A549 (cell line): ENCODE data around the gene RNU1-3. TPM values are rescaled to one million over a fixed set of nuclear protein-coding genes. Genes with fewer than 3 reads are reported as not detected.
"Not testable (repeated sequence)": the region's sequence is repeated elsewhere in the genome, so short reads cannot be mapped to it uniquely, and the experiment has no call there.

Source experiments
- ATAC-seq, 2 experiments: fragments of 200-7000 bp in 1 of 2; fragments of >200 bp in 1 of 2; cut with Nextera tagmentation in 1 of 2; cut with Tn5 transposase in 1 of 2; 3 replicates each; pipeline versions ENCODE4 v1.8.0 to v1.9.1; 2018 to 2020; ENCODE audit warnings: mild to moderate bottlenecking in 1 of 2, moderate library complexity in 1 of 2
- CTCF ChIA-PET: fragments of 300-600 bp; sonication (Branson Sonifier 250); formaldehyde crosslinking; extraction: SDS; loops from one replicate; lab custom pipeline; 2021; ENCODE audit warnings: antibody characterized with exemption, inconsistent platforms; lab: Yijun Ruan, JAX
- POLR2A ChIA-PET: fragments of 350-600 bp; formaldehyde crosslinking; extraction: SDS; loops from one replicate; lab custom pipeline; 2021; ENCODE audit warnings: antibody characterized with exemption, inconsistent platforms; lab: Yijun Ruan, JAX
- DNase-seq, 2 experiments: peaks; one replicate each; pipeline versions ENCODE4 v3.0.0 to v3.0.0-alpha.2; 2011 to 2016; ENCODE audit warnings: low read depth in 1 of 2, low spot score in 1 of 2
- FAIRE-seq: peaks from 2 replicates; lab custom pipeline; 2011; peaks lifted over from hg19 to GRCh38; lab: Jason Lieb, UNC
- H3K27ac ChIP-seq, 2 experiments: fragments of >200 bp; sonication (Bioruptor Twin); formaldehyde crosslinking; 3 replicates each; pipeline ENCODE4 v1.5.1; 2016 to 2017
- H3K4me1 ChIP-seq: fragments of >200 bp; sonication (Bioruptor Twin); formaldehyde crosslinking; 3 replicates; pipeline ENCODE4 v1.6.1; 2016
- H3K4me2 ChIP-seq: fragments of >200 bp; sonication (Bioruptor Twin); formaldehyde crosslinking; 3 replicates; pipeline ENCODE4 v1.6.1; 2016
- H3K4me3 ChIP-seq: fragments of >200 bp; sonication (Bioruptor Twin); formaldehyde crosslinking; 3 replicates; pipeline ENCODE4 v1.5.1; 2016
- H3K9me3 ChIP-seq: fragments of >200 bp; sonication (Bioruptor Twin); formaldehyde crosslinking; 3 replicates; pipeline ENCODE4 v1.6.1; 2016
- BCL3 ChIP-seq: fragments of >200 bp; sonication (Bioruptor Twin); formaldehyde crosslinking; IDR thresholded peaks from 3 replicates; pipeline ENCODE4 v1.6.1; 2016
- CEBPB ChIP-seq, 2 experiments: fragments of >200 bp in 1 of 2; sonication (Bioruptor Twin) in 1 of 2; formaldehyde crosslinking in 1 of 2; IDR thresholded peaks; 2 replicates each; pipeline ENCODE4 v1.6.1; 2012 to 2016
- CHD2 ChIP-seq: fragments of 150-350 bp; IDR thresholded peaks from 2 replicates; pipeline ENCODE4 v1.6.1; 2014; ENCODE audit warnings: low read length; ENCODE audit not compliant: partially characterized antibody
- CTCF ChIP-seq: fragments of >200 bp; sonication (Bioruptor Twin); formaldehyde crosslinking; IDR thresholded peaks from 3 replicates; pipeline ENCODE4 v1.5.1; 2016
- FOSL2 ChIP-seq, 2 experiments: fragments of 450-650 bp in 1 of 2; fragments of >200 bp in 1 of 2; sonication (Bioruptor Twin) in 1 of 2; formaldehyde crosslinking; IDR thresholded peaks; 2 replicates each; pipeline versions ENCODE4 v1.5.0 to v1.6.1; 2016 to 2020; ENCODE audit warnings: mild to moderate bottlenecking in 1 of 2, moderate library complexity in 1 of 2
- HOXB13 ChIP-seq: fragments of 250-450 bp; sonication (Bioruptor Pico); IDR thresholded peaks from 2 replicates; pipeline ENCODE4 v1.5.0; 2020; ENCODE audit warnings: low read depth, mild to moderate bottlenecking, moderate library complexity
- JUN ChIP-seq, 2 experiments: fragments of >200 bp; sonication (Bioruptor Twin); formaldehyde crosslinking; IDR thresholded peaks; 2 replicates in 1 of 2; 3 replicates in 1 of 2; pipeline ENCODE4 v1.6.1; 2016 to 2017
- MAFK ChIP-seq: fragments of 450-650 bp; IDR thresholded peaks from 2 replicates; pipeline ENCODE4 v1.6.1; 2014; ENCODE audit not compliant: partially characterized antibody
- PHF8 ChIP-seq: fragments of 200-600 bp; sonication (generic); IDR thresholded peaks from 2 replicates; pipeline ENCODE4 v1.6.1; 2016; ENCODE audit warnings: low read depth, mild to moderate bottlenecking, antibody characterized with exemption, moderate library complexity, borderline replicate concordance
- POLR2AphosphoS2 ChIP-seq: conservative IDR thresholded peaks from 2 replicates; pipeline ENCODE4 v1.6.1; 2012; ENCODE audit warnings: low read length, improper control_type of control experiment, inconsistent platforms
- RAD21 ChIP-seq, 2 experiments: fragments of >200 bp in 1 of 2; sonication (Bioruptor Twin) in 1 of 2; formaldehyde crosslinking in 1 of 2; IDR thresholded peaks in 1 of 2; conservative IDR thresholded peaks in 1 of 2; 2 replicates in 1 of 2; 3 replicates in 1 of 2; pipeline ENCODE4 v1.6.1; 2012 to 2018; ENCODE audit warnings: inconsistent platforms in 1 of 2
- RARB ChIP-seq: fragments of 250-450 bp; sonication (Bioruptor Pico); IDR thresholded peaks from 2 replicates; pipeline ENCODE4 v1.8.0; 2021; ENCODE audit warnings: mild to moderate bottlenecking, moderate library complexity
- ZFP36 ChIP-seq: fragments of 450-650 bp; IDR thresholded peaks from 2 replicates; pipeline ENCODE4 v1.6.1; 2014; ENCODE audit warnings: borderline replicate concordance; ENCODE audit not compliant: partially characterized antibody
- ZSCAN20 ChIP-seq: fragments of 250-450 bp; sonication (Bioruptor Pico); IDR thresholded peaks from 2 replicates; pipeline ENCODE4 v1.8.0; 2022; ENCODE audit warnings: mild to moderate bottlenecking, moderate library complexity
- WGBS: methylation state at CpG from one replicate; pipeline ENCODE4 v1.1.6; 2017; ENCODE audit errors: missing lambda C conversion rate; 5-methylcytosine and 5-hydroxymethylcytosine counted together
- polyA plus RNA-seq, 4 experiments: library from polyadenylated mRNA; depleted of rRNA in 3 of 4; stranded (reverse); fragments of >200 nt; fragmentation: RNase III in 1 of 4; extraction: RNeasy Plus Mini Kit Qiagen cat#74134 plus additional on column Dnase treatment in 1 of 4; gene quantifications; 2 replicates in 3 of 4; 3 replicates in 1 of 4; pipeline ENCODE4 v1.2.3, GENCODE V29; 2011 to 2017
- TF ChIP-seq, protein P1 (sequence below): IDR thresholded peaks from 2 replicates; pipeline ENCODE4 v1.6.1; 2012

Gene RNU1-3
- polyA plus RNA-seq, 2 of the 4 experiments (the other 2 are of a cell fraction), result 6.6 to 56.2 TPM

DNA sequence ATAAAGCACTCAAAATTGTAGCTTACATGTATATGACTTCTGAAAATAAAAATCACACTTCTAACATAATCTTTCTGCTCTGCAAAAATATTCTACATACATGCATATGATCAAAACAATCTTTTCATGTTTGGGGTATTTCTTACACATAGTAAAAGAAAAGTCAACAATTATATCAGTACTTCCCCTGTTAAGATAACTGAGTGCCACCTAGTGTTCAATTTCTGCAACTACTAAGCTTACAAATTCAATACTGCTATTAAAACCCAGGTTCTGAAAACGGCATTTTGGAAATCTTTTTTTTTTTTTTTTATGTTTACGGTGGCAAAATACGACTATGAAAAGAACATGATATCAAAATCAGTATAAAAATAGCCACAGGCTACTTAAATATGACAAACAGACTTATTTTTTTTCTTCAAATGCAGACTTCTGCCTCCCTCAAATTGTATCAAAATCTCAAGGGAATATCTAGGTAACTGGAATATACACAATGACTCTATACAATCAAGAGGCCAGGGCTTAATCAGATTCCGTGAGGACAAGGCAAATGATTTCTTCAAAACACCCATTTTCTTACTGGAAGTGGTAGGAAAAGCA is 18.1 kb upstream of the RNU1-3 start:
- TF ChIP-seq CTCF, result peak; percentile 15; the same call in 1 of the 3 replicates
- POLR2A ChIA-PET, result interaction anchor here (0.6 kb wide), 1 partner anchor 60 kb away, joined by 4 read pairs; no protein-coding TSS in a partner anchor
- FAIRE-seq, H3K9me3 ChIP-seq, DNase-seq, H3K4me2 ChIP-seq, CTCF ChIA-PET, H3K4me3 ChIP-seq, H3K27ac ChIP-seq, H3K4me1 ChIP-seq: not testable (repeated sequence)
- ATAC-seq, result peak; percentile 57 to 65; a peak in 2 of 6 replicates
- 0% methylated on average over 4 of the region's 4 CpGs for WGBS

DNA sequence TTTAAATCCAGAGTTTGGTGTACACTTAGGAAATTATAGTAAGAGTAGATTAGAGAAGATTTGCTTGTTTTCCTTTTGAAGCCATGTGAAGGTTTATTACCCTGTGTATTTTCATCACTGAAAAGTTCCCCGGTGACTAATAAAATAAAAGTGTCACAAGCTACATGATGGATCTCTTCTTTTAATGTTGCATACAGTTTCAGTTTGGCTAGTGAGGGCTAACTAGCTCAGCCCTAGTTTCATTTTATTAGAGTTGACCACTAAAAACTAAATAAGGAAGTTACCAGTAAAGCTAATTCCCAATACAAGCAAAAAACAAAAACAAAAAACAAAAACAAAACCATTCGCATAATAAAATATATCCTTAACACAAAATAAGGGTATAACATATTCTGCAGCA is 17.4 kb upstream of the RNU1-3 start:
- H3K4me3 ChIP-seq, H3K4me1 ChIP-seq, FAIRE-seq, POLR2A ChIA-PET, ATAC-seq, CTCF ChIA-PET, H3K4me2 ChIP-seq, H3K27ac ChIP-seq, H3K9me3 ChIP-seq, DNase-seq: not testable (repeated sequence)
- WGBS, result 3% methylated on average over 2 of the region's 2 CpGs

- ATAC-seq, H3K27ac ChIP-seq, POLR2A ChIA-PET, DNase-seq, FAIRE-seq, H3K4me3 ChIP-seq, CTCF ChIA-PET, H3K4me2 ChIP-seq, H3K9me3 ChIP-seq, H3K4me1 ChIP-seq: not testable (repeated sequence)
Observed at GRCh38 chr1:16682803-16683202, 16.1 kb upstream of the RNU1-3 start.

DNA sequence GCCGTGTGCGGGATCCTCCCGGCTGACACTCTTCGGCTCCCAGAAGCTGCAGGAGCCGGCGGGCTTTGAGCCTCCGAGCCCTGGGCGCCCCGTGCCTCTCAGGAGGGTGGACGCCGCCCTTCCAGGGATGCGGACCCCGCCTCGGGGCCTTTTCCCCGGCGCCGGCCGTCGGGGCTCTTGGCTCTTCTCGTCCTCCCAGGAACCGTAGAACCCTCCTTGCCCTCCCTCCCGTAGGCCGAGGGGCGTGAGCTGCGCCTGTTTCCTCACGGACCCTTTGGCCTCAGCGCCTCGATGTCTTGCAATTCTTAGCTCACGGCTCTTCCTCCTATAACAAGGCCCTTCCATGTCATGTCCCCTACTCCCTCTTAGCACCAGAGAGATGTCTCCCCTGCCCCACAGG is 13.6 kb upstream of the RNU1-3 start:
- not testable (repeated sequence) for ATAC-seq, FAIRE-seq

DNA sequence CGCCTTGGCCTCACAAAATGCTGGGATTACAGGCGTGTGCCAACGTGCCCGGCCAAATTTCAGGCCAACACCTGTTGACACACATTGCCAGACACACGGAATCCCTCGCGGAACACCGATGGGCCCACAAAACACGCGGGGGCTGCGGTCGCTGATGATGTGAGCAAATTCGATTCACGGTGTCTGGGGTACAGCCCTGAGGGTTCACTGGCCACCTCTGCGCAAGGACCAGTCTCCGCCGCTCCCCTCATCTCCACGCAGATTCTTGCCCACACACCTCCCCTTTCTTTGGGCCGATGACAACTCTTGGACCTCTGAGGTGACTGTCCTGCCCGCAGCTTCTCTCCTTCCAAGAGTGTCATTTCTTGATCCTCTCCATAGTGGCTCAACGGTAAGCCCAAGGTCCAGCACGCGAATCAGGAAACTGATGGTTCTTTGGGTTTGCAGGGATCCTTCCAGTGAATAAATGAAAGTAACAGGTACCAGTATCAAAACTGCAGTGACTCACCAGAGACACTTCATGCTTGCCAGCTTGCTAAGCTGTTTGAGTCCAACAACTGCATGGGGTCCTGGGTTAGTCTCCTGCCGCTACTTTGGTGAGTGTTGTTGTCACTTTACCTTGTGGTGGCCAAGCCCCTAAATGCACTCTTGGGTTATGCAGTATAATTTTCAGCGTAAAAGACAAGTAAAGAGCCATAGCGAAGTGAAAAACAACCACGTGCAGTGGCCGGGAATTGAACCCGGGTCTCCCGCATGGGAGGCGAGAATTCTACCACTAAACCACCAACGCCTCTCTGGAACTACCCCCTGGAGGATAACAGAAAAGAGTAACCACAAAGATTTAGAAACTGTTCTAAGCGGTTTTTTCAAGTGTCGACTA is 11.0 kb upstream of the RNU1-3 start:
- peak; percentile 65 to 82 for DNase-seq
- H3K4me1 ChIP-seq, result peaks cover 7% of the 10 kb centered on the region; the same call in 1 of the 3 replicates
- no peak overlapping the region for H3K27ac ChIP-seq
- CTCF ChIA-PET, result no interaction called here
- ATAC-seq, result peak; percentile 98 to 99
- H3K4me2 ChIP-seq, result peak overlapping the region; percentile 81
- POLR2A ChIA-PET, result no interaction called here
- H3K9me3 ChIP-seq, result no peaks in the 10 kb centered on the region
- H3K4me3 ChIP-seq, result peak overlapping the region; percentile 48; the same call in 2 of the 3 replicates
- no peak for FAIRE-seq
- 48% methylated on average over 29 of the region's 34 CpGs for WGBS
- TF ChIP-seq CTCF (no peak), RAD21 (conservative IDR thresholded peaks at IDR 0.05 in 1 of 2, IDR thresholded peaks at IDR 0.05 in 1 of 2) (no peak), CEBPB (IDR thresholded peaks at IDR 0.05) (0 out of 4 replicates have a peak, but pooled peaks of 1 of the 2 experiments have one; percentile 8), RARB (CRISPR knock-in tag) (peak; percentile 58; the same call in 1 of the 2 replicates), JUN (IDR thresholded peaks at IDR 0.05) (0 out of 5 replicates have a peak, but pooled peaks of 1 of the 2 experiments have one; percentile 22), ZFP36 (no peak), MAFK (no peak), ZSCAN20 (CRISPR knock-in tag) (no peak), POLR2AphosphoS2 (no peak), PHF8 (no peak), BCL3 (no peak), CHD2 (no peak), FOSL2 (IDR thresholded peaks at IDR 0.05) (no peak), FOSL2 (CRISPR knock-in tag; IDR thresholded peaks at IDR 0.05) (0 out of 2 replicates have a peak, but pooled peaks have one; percentile 36), HOXB13 (CRISPR knock-in tag) (no peak)
- TF ChIP-seq, protein P1, sequence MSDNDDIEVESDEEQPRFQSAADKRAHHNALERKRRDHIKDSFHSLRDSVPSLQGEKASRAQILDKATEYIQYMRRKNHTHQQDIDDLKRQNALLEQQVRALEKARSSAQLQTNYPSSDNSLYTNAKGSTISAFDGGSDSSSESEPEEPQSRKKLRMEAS, result peak; percentile 63

More for the DNA sequence above, 13.6 kb upstream of the RNU1-3 start:
- H3K27ac ChIP-seq, H3K4me1 ChIP-seq, POLR2A ChIA-PET, H3K9me3 ChIP-seq, H3K4me3 ChIP-seq, CTCF ChIA-PET, H3K4me2 ChIP-seq, DNase-seq: not testable (repeated sequence)
- WGBS, result 88% methylated on average over 17 of the region's 29 CpGs
